Heart right ventricle (tissue), 16 donors: ENCODE results near the gene GAB2. TPM values are rescaled to one million over a fixed set of nuclear protein-coding genes. Genes with fewer than 3 reads are reported as not detected.

Source experiments
- ATAC-seq, 8 donors: fragments of 200-7000 bp; cut with Tn5 transposase; one replicate each; pipeline ENCODE4 v1.9.1; 2020; ENCODE audit warnings: mild to moderate bottlenecking in 8 of 8, moderate library complexity in 8 of 8, moderate number of reproducible peaks in 1 of 8
- DNase-seq, 2 donors: peaks; one replicate each; pipeline ENCODE4 v3.0.0-alpha.2; 2020
- H3K27ac ChIP-seq, 10 donors: fragments of 200-600 bp; sonication (generic) in 2 of 10; one replicate each; pipeline versions ENCODE4 v1.5.0 to v1.8.0; 2020 to 2022; ENCODE audit warnings: mild to moderate bottlenecking in 3 of 10
- H3K27me3 ChIP-seq, 7 donors: fragments of 200-600 bp; one replicate each; pipeline ENCODE4 v1.8.0; 2021 to 2022; ENCODE audit warnings: mild to moderate bottlenecking in 2 of 7
- H3K36me3 ChIP-seq, 9 donors: fragments of 200-600 bp; sonication (generic) in 1 of 9; one replicate each; pipeline versions ENCODE4 v1.5.0 to v1.8.0; 2020 to 2022; ENCODE audit warnings: mild to moderate bottlenecking in 2 of 9
- H3K4me1 ChIP-seq, 9 donors: fragments of 200-600 bp; sonication (generic) in 1 of 9; one replicate each; pipeline versions ENCODE4 v1.5.0 to v1.8.0; 2020 to 2022; ENCODE audit warnings: mild to moderate bottlenecking in 4 of 9
- H3K4me3 ChIP-seq, 10 donors: fragments of 200-600 bp; sonication (generic) in 2 of 10; one replicate each; pipeline versions ENCODE4 v1.5.0 to v1.8.0; 2020 to 2022; ENCODE audit warnings: mild to moderate bottlenecking in 7 of 10, moderate library complexity in 2 of 10
- H3K9me3 ChIP-seq, 11 donors: fragments of 200-600 bp in 10 of 11; sonication (generic) in 2 of 11; one replicate each; pipeline versions ENCODE4 v1.5.0 to v1.8.0; 2013 to 2022; ENCODE audit warnings: mild to moderate bottlenecking in 2 of 11, control low read depth in 1 of 11, moderate library complexity in 1 of 11
- CTCF ChIP-seq, 9 donors: fragments of 200-600 bp; sonication (generic) in 2 of 9; IDR thresholded peaks; one replicate each; pipeline versions ENCODE4 v1.5.0 to v1.8.0; 2021 to 2022; ENCODE audit warnings: antibody characterized with exemption in 9 of 9, mild to moderate bottlenecking in 5 of 9, moderate library complexity in 1 of 9
- WGBS, 2 donors: extraction: QIAGEN DNeasy Blood & Tissue Kit; methylation state at CpG; one replicate each; pipeline ENCODE4 v1.1.7; 2013; ENCODE audit warnings: inconsistent platforms in 1 of 2; 5-methylcytosine and 5-hydroxymethylcytosine counted together
- intact Hi-C, 10 donors: fragments of 100-400 bp; cut with DNase I; formaldehyde crosslinking; loops; one replicate each; pipeline versions ENCODE4 v1.11.1 to v1.14.2; 2022
- polyA plus RNA-seq, 2 donors: library from polyadenylated mRNA; stranded (reverse); fragments of 200-250 nt; gene quantifications; one replicate each; pipeline ENCODE4 v1.2.3, GENCODE V29; 2013
- total RNA-seq, 10 donors: library from RNA; stranded (reverse); fragmentation: NEBNext Ultra II Directional in 3 of 10; extraction: Animal tissue kit (Norgen Biotek cat#: 25700) in 3 of 10; gene quantifications; one replicate each; pipeline versions ENCODE4 v1.2.1 to v1.2.4, GENCODE V29; 2021 to 2023
- donor health status: Arrhythmogenic right ventricular cardiomyopathy.
- donor health status: ischemic (EF 13 %, LVEDD 7.1; RV severe dilation, severe dysfunction).
- donor health status: healthy with polysubstance abuse.
- donor health status: DM: no; HTN: yes; CAD: no.
- donor health status: DM: no; HTN: no; CAD: no.
- donor health status: ischemic (EF 25% LVEDD 6.9; RV normal size, moderate dysfunction).
- donor health status: ischemic (EF 25% LVEDD 5.7; RV mildly dilated, moderate dysfunction).
- donor health status: healthy.
- donor health status: DM: yes; HTN: yes; CAD: no.
- donor health status: Ischemic cardiomyopathy.
- donor health status: ischemic (EF 35%, LVEDD 5.7; RV mildly dilated, moderate dysfunction).
- donor health status: nonischemic (EF 11% LVEDD 7.7; RV severe dilation, severe dysfunction).
- donor health status: DM: yes; HTN: yes; CAD: no.
- donor health status: PGD.
- donor health status: ischemic (EF 29% LVEDD 5.4; RV normal size, mild dysfunction).
- donor health status: nonischemic (EF 23%, LVEDD 6.1; RV moderate dilation, normal function).

GAB2 gene
- total and polyA plus RNA-seq, 12 donors, result 5.0 to 44.6 (median 27.0) TPM

- WGBS, 2 donors, result 96 to 97% methylated on average over 1 of the region's 1 CpG
These were observed 79.5 kb downstream of the GAB2 start for GRCh38 chr11:78338138-78338537.

GRCh38 chr11:78337554-78337924 is 80.1 kb downstream of the GAB2 start:
- Histone ChIP-seq H3K27me3 (no peaks in the 10 kb centered on the region), H3K36me3 (no peaks in the 10 kb centered on the region), H3K9me3 (peaks cover 0 to 4% (median 0%) of the 10 kb centered on the region in 11 donors), H3K4me3 (no peak overlapping the region), H3K27ac (peak overlapping the region in 2 of 10 donors; percentile 0 to 11), H3K4me1 (peaks cover 0 to 44% (median 10%) of the 10 kb centered on the region in 9 donors)
- DNase-seq, result no peak
- TF ChIP-seq CTCF (IDR thresholded peaks at IDR 0.05), result no peak
- intact Hi-C loops, result no loop called here
- WGBS, 2 donors, result 90 to 98% methylated on average over 2 of the region's 2 CpGs
- no peak for ATAC-seq

More at GRCh38 chr11:78338138-78338537, 79.5 kb downstream of the GAB2 start:
- peaks cover 0 to 38% (median 8%) of the 10 kb centered on the region in 9 donors for H3K4me1 ChIP-seq
- H3K27ac ChIP-seq, result peak overlapping the region in 1 of 10 donors; percentile 0
- H3K36me3 ChIP-seq, result no peaks in the 10 kb centered on the region
- H3K27me3 ChIP-seq, result no peaks in the 10 kb centered on the region
- no peak for TF ChIP-seq CTCF (IDR thresholded peaks at IDR 0.05)
- H3K9me3 ChIP-seq, result peaks cover 0 to 4% (median 0%) of the 10 kb centered on the region in 11 donors
- DNase-seq, result no peak
- ATAC-seq, result no peak
- no peak overlapping the region for H3K4me3 ChIP-seq
- intact Hi-C loops, result no loop called here

GRCh38 chr11:78336877-78337553 is 80.6 kb downstream of the GAB2 start:
- peak overlapping the region in 1 of 10 donors; percentile 11 for H3K27ac ChIP-seq
- TF ChIP-seq CTCF (IDR thresholded peaks at IDR 0.05), result no peak
- no peaks in the 10 kb centered on the region for H3K27me3 ChIP-seq
- no peak overlapping the region for H3K4me3 ChIP-seq
- DNase-seq, result no peak
- intact Hi-C loops, result no loop called here
- H3K9me3 ChIP-seq, result peaks cover 0 to 4% (median 0%) of the 10 kb centered on the region in 11 donors
- ATAC-seq, result peak in 2 of 8 donors; percentile 19 to 37
- peaks cover 2 to 49% (median 15%) of the 10 kb centered on the region in 9 donors for H3K4me1 ChIP-seq
- no peaks in the 10 kb centered on the region for H3K36me3 ChIP-seq
- WGBS, 2 donors, result 76 to 87% methylated on average over 4 of the region's 4 CpGs

- DNase-seq (no peak), ATAC-seq (no peak)
- Histone ChIP-seq H3K36me3 (no peaks in the 10 kb centered on the region), H3K4me3 (no peak overlapping the region), H3K27ac (no peak overlapping the region), H3K27me3 (no peaks in the 10 kb centered on the region), H3K4me1 (peaks cover 2 to 57% (median 18%) of the 10 kb centered on the region in 9 donors), H3K9me3 (peaks cover 0 to 4% (median 0%) of the 10 kb centered on the region in 11 donors)
- TF ChIP-seq CTCF (IDR thresholded peaks at IDR 0.05), result no peak
- intact Hi-C loops, result no loop called here
These were observed 83.5 kb downstream of the GAB2 start for GRCh38 chr11:78334109-78334508.
